Ishikawa (cell line): ENCODE data around the gene TDG.

Experiments used
- CEBPB ChIP-seq: IDR thresholded peaks from 2 replicates; pipeline ENCODE4 v1.6.1; 2012
- CREB1 ChIP-seq: IDR thresholded peaks from 2 replicates; pipeline ENCODE4 v1.6.1; 2012; ENCODE audit warnings: low read depth
- EGR1 ChIP-seq: IDR thresholded peaks from 2 replicates; pipeline ENCODE4 v1.6.1; 2012
- EP300 ChIP-seq: IDR thresholded peaks from 2 replicates; pipeline ENCODE4 v1.6.1; 2012; ENCODE audit warnings: borderline replicate concordance
- RAD21 ChIP-seq: IDR thresholded peaks from 2 replicates; pipeline ENCODE4 v1.6.1; 2012; ENCODE audit warnings: low read depth
- TAF1 ChIP-seq: IDR thresholded peaks from 2 replicates; pipeline ENCODE4 v1.6.1; 2012; ENCODE audit warnings: low read depth, mild to moderate bottlenecking
- TEAD4 ChIP-seq: IDR thresholded peaks from 2 replicates; pipeline ENCODE4 v1.6.1; 2012
- YY1 ChIP-seq: IDR thresholded peaks from 2 replicates; pipeline ENCODE4 v1.6.1; 2012; ENCODE audit warnings: low read depth
- ZBTB7A ChIP-seq: IDR thresholded peaks from 2 replicates; pipeline ENCODE4 v1.6.1; 2012; ENCODE audit warnings: low read depth
- TF ChIP-seq, protein P1 (sequence below): IDR thresholded peaks from 2 replicates; pipeline ENCODE4 v1.6.1; 2012; ENCODE audit warnings: low read depth, mild to moderate bottlenecking
- TF ChIP-seq, protein P2 (sequence below): IDR thresholded peaks from 2 replicates; pipeline ENCODE4 v1.6.1; 2012
- TF ChIP-seq, protein P3 (sequence below): IDR thresholded peaks from 2 replicates; pipeline ENCODE4 v1.6.1; 2012

DNA sequence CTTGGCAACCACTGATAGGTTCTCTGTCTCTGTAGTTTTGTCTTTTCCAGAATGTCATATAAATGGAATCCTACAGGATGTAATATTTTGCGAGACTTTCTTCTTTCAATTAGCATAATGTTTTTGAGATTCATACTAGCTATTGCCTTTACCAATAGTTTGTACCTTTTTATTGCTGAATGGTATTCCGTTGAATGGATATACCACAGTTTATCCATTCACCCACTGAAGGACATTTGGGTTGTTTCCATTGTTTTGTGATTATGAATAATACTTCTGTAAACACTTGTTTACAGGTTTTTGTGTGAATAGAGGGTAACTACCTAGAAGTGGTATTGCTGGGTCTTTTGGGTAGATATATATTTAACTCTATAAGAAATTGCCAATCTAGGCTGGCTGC is 58.0 kb downstream of the TDG start:
- TF ChIP-seq YY1 (no peak), CREB1 (no peak), EP300 (no peak), EGR1 (no peak), CEBPB (no peak), TAF1 (no peak), TEAD4 (no peak), RAD21 (no peak), ZBTB7A (no peak)
- TF ChIP-seq, protein P1, sequence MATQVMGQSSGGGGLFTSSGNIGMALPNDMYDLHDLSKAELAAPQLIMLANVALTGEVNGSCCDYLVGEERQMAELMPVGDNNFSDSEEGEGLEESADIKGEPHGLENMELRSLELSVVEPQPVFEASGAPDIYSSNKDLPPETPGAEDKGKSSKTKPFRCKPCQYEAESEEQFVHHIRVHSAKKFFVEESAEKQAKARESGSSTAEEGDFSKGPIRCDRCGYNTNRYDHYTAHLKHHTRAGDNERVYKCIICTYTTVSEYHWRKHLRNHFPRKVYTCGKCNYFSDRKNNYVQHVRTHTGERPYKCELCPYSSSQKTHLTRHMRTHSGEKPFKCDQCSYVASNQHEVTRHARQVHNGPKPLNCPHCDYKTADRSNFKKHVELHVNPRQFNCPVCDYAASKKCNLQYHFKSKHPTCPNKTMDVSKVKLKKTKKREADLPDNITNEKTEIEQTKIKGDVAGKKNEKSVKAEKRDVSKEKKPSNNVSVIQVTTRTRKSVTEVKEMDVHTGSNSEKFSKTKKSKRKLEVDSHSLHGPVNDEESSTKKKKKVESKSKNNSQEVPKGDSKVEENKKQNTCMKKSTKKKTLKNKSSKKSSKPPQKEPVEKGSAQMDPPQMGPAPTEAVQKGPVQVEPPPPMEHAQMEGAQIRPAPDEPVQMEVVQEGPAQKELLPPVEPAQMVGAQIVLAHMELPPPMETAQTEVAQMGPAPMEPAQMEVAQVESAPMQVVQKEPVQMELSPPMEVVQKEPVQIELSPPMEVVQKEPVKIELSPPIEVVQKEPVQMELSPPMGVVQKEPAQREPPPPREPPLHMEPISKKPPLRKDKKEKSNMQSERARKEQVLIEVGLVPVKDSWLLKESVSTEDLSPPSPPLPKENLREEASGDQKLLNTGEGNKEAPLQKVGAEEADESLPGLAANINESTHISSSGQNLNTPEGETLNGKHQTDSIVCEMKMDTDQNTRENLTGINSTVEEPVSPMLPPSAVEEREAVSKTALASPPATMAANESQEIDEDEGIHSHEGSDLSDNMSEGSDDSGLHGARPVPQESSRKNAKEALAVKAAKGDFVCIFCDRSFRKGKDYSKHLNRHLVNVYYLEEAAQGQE = no peak
- TF ChIP-seq, protein P2, sequence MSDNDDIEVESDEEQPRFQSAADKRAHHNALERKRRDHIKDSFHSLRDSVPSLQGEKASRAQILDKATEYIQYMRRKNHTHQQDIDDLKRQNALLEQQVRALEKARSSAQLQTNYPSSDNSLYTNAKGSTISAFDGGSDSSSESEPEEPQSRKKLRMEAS = no peak
- TF ChIP-seq, protein P3, sequence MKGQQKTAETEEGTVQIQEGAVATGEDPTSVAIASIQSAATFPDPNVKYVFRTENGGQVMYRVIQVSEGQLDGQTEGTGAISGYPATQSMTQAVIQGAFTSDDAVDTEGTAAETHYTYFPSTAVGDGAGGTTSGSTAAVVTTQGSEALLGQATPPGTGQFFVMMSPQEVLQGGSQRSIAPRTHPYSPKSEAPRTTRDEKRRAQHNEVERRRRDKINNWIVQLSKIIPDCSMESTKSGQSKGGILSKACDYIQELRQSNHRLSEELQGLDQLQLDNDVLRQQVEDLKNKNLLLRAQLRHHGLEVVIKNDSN = no peak
